IMR-90 (cell line): Measurements from ENCODE around the gene DLGAP4. TPM values are rescaled to one million over a fixed set of nuclear protein-coding genes. Genes with fewer than 3 reads are reported as not detected.

ENCODE experiments used
- ATAC-seq: fragments of 200-7000 bp; cut with Tn5 transposase; 2 replicates; pipeline ENCODE4 v1.9.1; 2020; ENCODE audit warnings: low read depth, mild to moderate bottlenecking, moderate library complexity
- BruUV-seq: library from RNA; stranded (reverse); fragments of 400-500 nt; replicated peaks from 2 replicates; lab custom pipeline; 2021; lab: Mats Ljungman, UMichigan
- CTCF ChIA-PET: fragments of 300-600 bp; formaldehyde crosslinking; extraction: SDS; loops from one replicate; lab custom pipeline; 2021; ENCODE audit warnings: antibody characterized with exemption; lab: Yijun Ruan, JAX
- POLR2A ChIA-PET: fragments of 300-600 bp; sonication (Branson Sonifier 250); formaldehyde crosslinking; loops from one replicate; lab custom pipeline; 2022; ENCODE audit warnings: antibody characterized with exemption; ENCODE audit not compliant: unreplicated experiment; lab: Charles Lee
- DNase-seq: peaks from one replicate; pipeline ENCODE4 v3.0.0; 2013
- H2AFZ ChIP-seq: replicated peaks from 2 replicates; pipeline ENCODE3; 2013; ENCODE audit warnings: low read length, mild to moderate bottlenecking; ENCODE audit not compliant: poor library complexity
- H2AK5ac ChIP-seq: 2 replicates; pipeline ENCODE4 v1.6.1; 2013; ENCODE audit warnings: low read depth, low read length, inconsistent platforms
- H2AK9ac ChIP-seq: replicated peaks from 2 replicates; pipeline ENCODE3; 2013; ENCODE audit warnings: mild to moderate bottlenecking, low read depth, low read length, moderate library complexity; ENCODE audit not compliant: poor library complexity
- H2BK120ac ChIP-seq: 2 replicates; pipeline ENCODE4 v1.6.1; 2013; ENCODE audit warnings: low read depth, low read length, inconsistent platforms
- H2BK15ac ChIP-seq: 3 replicates; pipeline ENCODE4 v1.6.1; 2013; ENCODE audit warnings: low read depth, low read length, inconsistent platforms
- H2BK20ac ChIP-seq: 2 replicates; pipeline ENCODE4 v1.6.1; 2013; ENCODE audit warnings: low read depth, mild to moderate bottlenecking, inconsistent platforms, low read length, moderate library complexity
- H2BK5ac ChIP-seq: 2 replicates; pipeline ENCODE4 v1.6.1; 2013; ENCODE audit warnings: mild to moderate bottlenecking, low read depth, low read length, inconsistent platforms; ENCODE audit not compliant: poor library complexity, severe bottlenecking
- H3K14ac ChIP-seq: replicated peaks from 2 replicates; pipeline ENCODE4 v1.6.1; 2013; ENCODE audit warnings: low read depth, low read length, inconsistent platforms
- H3K18ac ChIP-seq: 2 replicates; pipeline ENCODE4 v1.6.1; 2013; ENCODE audit warnings: low read depth, low read length, control low read depth
- H3K23ac ChIP-seq: 2 replicates; pipeline ENCODE4 v1.6.1; 2013; ENCODE audit warnings: low read depth, low read length, inconsistent platforms
- H3K27ac ChIP-seq: 2 replicates; pipeline ENCODE4 v1.5.1; 2013; ENCODE audit warnings: mild to moderate bottlenecking, control low read depth, low read length; ENCODE audit not compliant: insufficient read depth
- H3K27me3 ChIP-seq: 2 replicates; pipeline ENCODE4 v1.6.1; 2013; ENCODE audit warnings: low read length; ENCODE audit not compliant: control insufficient read depth, insufficient read depth
- H3K36me3 ChIP-seq: 2 replicates; pipeline ENCODE4 v1.6.1; 2013; ENCODE audit warnings: low read length, mixed read lengths; ENCODE audit not compliant: control insufficient read depth, insufficient read depth
- H3K4ac ChIP-seq: 2 replicates; pipeline ENCODE4 v1.6.1; 2013; ENCODE audit warnings: low read depth, low read length, inconsistent platforms
- H3K4me1 ChIP-seq: 2 replicates; pipeline ENCODE4 v1.6.1; 2013; ENCODE audit warnings: low read length, mixed read lengths; ENCODE audit not compliant: control insufficient read depth, insufficient read depth
- H3K4me2 ChIP-seq: 2 replicates; pipeline ENCODE4 v1.6.1; 2013; ENCODE audit warnings: low read depth, mild to moderate bottlenecking, control low read depth, low read length, moderate library complexity
- H3K4me3 ChIP-seq: 2 replicates; pipeline ENCODE4 v1.5.1; 2013; ENCODE audit warnings: low read depth, mild to moderate bottlenecking, control low read depth, low read length, moderate library complexity; ENCODE audit not compliant: insufficient read depth
- H3K56ac ChIP-seq: 2 replicates; pipeline ENCODE4 v1.6.1; 2013; ENCODE audit warnings: low read length, inconsistent platforms; ENCODE audit not compliant: insufficient read depth; ENCODE audit errors: extremely low read depth
- H3K79me1 ChIP-seq, 2 experiments: 2 replicates each; pipeline ENCODE4 v1.6.1; 2013; ENCODE audit warnings: low read length in 2 of 2, inconsistent platforms in 1 of 2, low read depth in 1 of 2
- H3K9ac ChIP-seq: 2 replicates; pipeline ENCODE4 v1.6.1; 2013; ENCODE audit warnings: low read depth, low read length, control low read depth
- H3K9me1 ChIP-seq: 2 replicates; pipeline ENCODE4 v1.6.1; 2013; ENCODE audit warnings: low read length, inconsistent platforms; ENCODE audit not compliant: insufficient read depth
- H3K9me3 ChIP-seq: 2 replicates; pipeline ENCODE4 v1.6.1; 2013; ENCODE audit warnings: low read length; ENCODE audit not compliant: control insufficient read depth, insufficient read depth
- H4K20me1 ChIP-seq: 2 replicates; pipeline ENCODE4 v1.6.1; 2013; ENCODE audit warnings: low read length, inconsistent platforms; ENCODE audit not compliant: insufficient read depth
- H4K5ac ChIP-seq: 2 replicates; pipeline ENCODE4 v1.6.1; 2013; ENCODE audit warnings: mild to moderate bottlenecking, low read depth, low read length, control low read depth
- H4K8ac ChIP-seq, 2 experiments: 2 replicates each; pipeline ENCODE4 v1.6.1; 2013; ENCODE audit warnings: low read depth in 2 of 2, low read length in 2 of 2, control low read depth in 1 of 2, inconsistent platforms in 1 of 2
- H4K91ac ChIP-seq: 2 replicates; pipeline ENCODE4 v1.6.1; 2013; ENCODE audit warnings: low read depth, low read length, inconsistent platforms; ENCODE audit not compliant: insufficient read depth
- BHLHE40 ChIP-seq: fragments of 150-350 bp; IDR thresholded peaks from 2 replicates; pipeline ENCODE4 v1.6.1; 2016; ENCODE audit warnings: mild to moderate bottlenecking, low read depth, low read length
- CEBPB ChIP-seq: IDR thresholded peaks from 2 replicates; pipeline ENCODE4 v1.6.1; 2012; ENCODE audit warnings: low read depth, low read length, improper control_type of control experiment
- CHD1 ChIP-seq: IDR thresholded peaks from 2 replicates; pipeline ENCODE4 v1.6.1; 2012; ENCODE audit warnings: low read depth, low read length, improper control_type of control experiment
- FOS ChIP-seq: fragments of 150-350 bp; IDR thresholded peaks from 2 replicates; pipeline ENCODE4 v1.6.1; 2016; ENCODE audit warnings: low read depth, low read length
- MAFK ChIP-seq: IDR thresholded peaks from 2 replicates; pipeline ENCODE4 v1.6.1; 2012; ENCODE audit warnings: low read depth, low read length, improper control_type of control experiment
- MAZ ChIP-seq: IDR thresholded peaks from 2 replicates; pipeline ENCODE4 v1.6.1; 2012; ENCODE audit warnings: low read depth, mild to moderate bottlenecking, low read length, improper control_type of control experiment, moderate library complexity, borderline replicate concordance
- MXI1 ChIP-seq: IDR thresholded peaks from 2 replicates; pipeline ENCODE4 v1.6.1; 2012; ENCODE audit warnings: low read depth, mild to moderate bottlenecking, low read length, moderate library complexity, borderline replicate concordance
- NFE2L2 ChIP-seq: fragments of 150-350 bp; IDR thresholded peaks from 2 replicates; pipeline ENCODE4 v1.6.1; 2016; ENCODE audit warnings: low read depth, mild to moderate bottlenecking, low read length
- POLR2A ChIP-seq: IDR thresholded peaks from 2 replicates; pipeline ENCODE4 v1.6.1; 2012; ENCODE audit warnings: mild to moderate bottlenecking, low read depth, low read length
- RCOR1 ChIP-seq: IDR thresholded peaks from 2 replicates; pipeline ENCODE4 v1.6.1; 2012; ENCODE audit warnings: mild to moderate bottlenecking, low read length, improper control_type of control experiment; ENCODE audit not compliant: insufficient replicate concordance
- RFX5 ChIP-seq: IDR thresholded peaks from 2 replicates; pipeline ENCODE4 v1.8.0; 2012; ENCODE audit warnings: low read depth, mild to moderate bottlenecking, low read length, moderate library complexity
- SMC3 ChIP-seq: fragments of 150-350 bp; IDR thresholded peaks from 2 replicates; pipeline ENCODE4 v1.6.1; 2016; ENCODE audit warnings: low read depth, mild to moderate bottlenecking, antibody characterized with exemption, low read length, moderate library complexity
- WGBS, 2 experiments: methylation state at CpG; one replicate each; pipeline versions ENCODE4 v1.1.5 to v1.1.7; 2013; ENCODE audit warnings: missing lambda C conversion rate in 2 of 2; ENCODE audit not compliant: insufficient read length in 1 of 2; ENCODE audit errors: extremely low coverage in 2 of 2; 5-methylcytosine and 5-hydroxymethylcytosine counted together
- dilution Hi-C: fragments of 300-500 bp; cut with HindIII; formaldehyde crosslinking; loops from one replicate; pipeline ENCODE4 v1.14.3; 2018; ENCODE audit warnings: low sequenced_read_pairs; ENCODE audit not compliant: unreplicated experiment
- in situ Hi-C: fragments of 300-500 bp; cut with MboI; formaldehyde crosslinking; loops from 3 replicates; pipeline ENCODE4 v1.14.3; 2019; ENCODE audit warnings: low sequenced_read_pairs, inconsistent platforms, mixed read lengths
- intact Hi-C: fragments of 100-400 bp; cut with micrococcal nuclease; formaldehyde crosslinking; loops from 2 replicates; pipeline ENCODE4 v1.10.0; 2022
- polyA plus RNA-seq, 3 experiments: library from polyadenylated mRNA; depleted of rRNA; stranded (reverse); fragments of >200 nt; gene quantifications; 2 replicates each; pipeline ENCODE4 v1.2.3, GENCODE V29; 2012; ENCODE audit warnings: low replicate concordance in 1 of 3
- total RNA-seq: library from RNA; depleted of rRNA; stranded (reverse); fragments of >200 nt; gene quantifications from 2 replicates; pipeline ENCODE4 v1.2.3, GENCODE V29; 2012
- TF ChIP-seq, protein P1 (sequence below): conservative IDR thresholded peaks from 2 replicates; pipeline ENCODE4 v1.5.1; 2012; ENCODE audit warnings: mild to moderate bottlenecking, low read depth, low read length, improper control_type of control experiment
- TF ChIP-seq, protein P2 (sequence below): fragments of 150-350 bp; IDR thresholded peaks from 2 replicates; pipeline ENCODE4 v1.6.1; 2016; ENCODE audit warnings: low read depth, mild to moderate bottlenecking, low read length, moderate library complexity, borderline replicate concordance
- TF ChIP-seq, protein P3 (sequence below): fragments of 150-350 bp; IDR thresholded peaks from 2 replicates; pipeline ENCODE4 v1.6.1; 2017; ENCODE audit warnings: mild to moderate bottlenecking, antibody characterized with exemption, low read length, low read depth

DLGAP4 gene
- total and polyA plus RNA-seq, 2 of the 4 experiments (the other 2 are of a cell fraction): 32.3 to 73.2 TPM

DNA sequence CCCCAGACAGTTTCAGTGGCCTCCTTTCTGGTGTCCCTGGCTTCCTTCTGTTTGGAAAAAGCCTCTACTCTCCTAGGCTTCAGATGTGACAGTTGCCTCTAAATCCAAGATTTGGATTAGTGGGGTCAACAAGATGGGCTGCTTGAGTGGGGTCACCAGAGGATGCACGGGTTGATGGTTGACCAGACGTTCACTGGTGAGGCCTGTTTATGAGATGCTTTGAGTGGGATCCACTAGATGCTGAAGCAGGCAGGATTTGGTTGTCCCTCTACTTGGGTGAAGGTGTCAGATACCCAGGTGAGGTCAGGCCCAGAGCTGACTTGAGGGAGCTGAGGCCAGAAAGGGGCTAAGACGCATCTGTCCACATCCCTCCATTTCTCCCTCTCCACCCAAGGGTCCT, 8.1 kb upstream of the DLGAP4 start:
- Histone ChIP-seq H3K27ac (no peak overlapping the region), H2AFZ (no peak overlapping the region), H2BK15ac (no peak overlapping the region), H2BK20ac (no peak overlapping the region), H3K23ac (no peak overlapping the region), H3K18ac (no peak overlapping the region), H3K14ac (no peak overlapping the region), H4K8ac (no peak overlapping the region), H3K4me2 (no peak overlapping the region), H3K9me3 (no peaks in the 10 kb centered on the region), H3K4me3 (no peak overlapping the region), H3K9me1 (no peaks in the 10 kb centered on the region), H4K5ac (no peak overlapping the region), H2AK9ac (no peak overlapping the region), H2BK120ac (no peak overlapping the region), H3K79me1 (no peaks in the 10 kb centered on the region), H3K4me1 (no peaks in the 10 kb centered on the region), H2AK5ac (no peak overlapping the region), H4K91ac (no peak overlapping the region), H3K4ac (no peak overlapping the region), H2BK5ac (no peak overlapping the region), H4K20me1 (no peaks in the 10 kb centered on the region), H3K36me3 (no peaks in the 10 kb centered on the region), H3K9ac (no peak overlapping the region), H3K56ac (no peak overlapping the region), H3K27me3 (peaks cover 43% of the 10 kb centered on the region)
- ChIA-PET CTCF (no interaction called here), POLR2A (no interaction called here)
- no CpG with 5 or more reads among the region's 3 CpGs for WGBS, 2 experiments
- no peak for ATAC-seq
- in situ Hi-C loops: no loop called here
- DNase-seq: no peak
- intact Hi-C loops: no loop called here
- dilution Hi-C loops: no loop called here
- TF ChIP-seq FOS: no peak
- TF ChIP-seq NFE2L2: no peak
- TF ChIP-seq RFX5: no peak
- TF ChIP-seq SMC3: no peak
- TF ChIP-seq CEBPB: no peak
- no peak for TF ChIP-seq MAFK
- no peak for TF ChIP-seq CHD1
- no peak for TF ChIP-seq POLR2A
- TF ChIP-seq BHLHE40: no peak
- TF ChIP-seq, protein P1, sequence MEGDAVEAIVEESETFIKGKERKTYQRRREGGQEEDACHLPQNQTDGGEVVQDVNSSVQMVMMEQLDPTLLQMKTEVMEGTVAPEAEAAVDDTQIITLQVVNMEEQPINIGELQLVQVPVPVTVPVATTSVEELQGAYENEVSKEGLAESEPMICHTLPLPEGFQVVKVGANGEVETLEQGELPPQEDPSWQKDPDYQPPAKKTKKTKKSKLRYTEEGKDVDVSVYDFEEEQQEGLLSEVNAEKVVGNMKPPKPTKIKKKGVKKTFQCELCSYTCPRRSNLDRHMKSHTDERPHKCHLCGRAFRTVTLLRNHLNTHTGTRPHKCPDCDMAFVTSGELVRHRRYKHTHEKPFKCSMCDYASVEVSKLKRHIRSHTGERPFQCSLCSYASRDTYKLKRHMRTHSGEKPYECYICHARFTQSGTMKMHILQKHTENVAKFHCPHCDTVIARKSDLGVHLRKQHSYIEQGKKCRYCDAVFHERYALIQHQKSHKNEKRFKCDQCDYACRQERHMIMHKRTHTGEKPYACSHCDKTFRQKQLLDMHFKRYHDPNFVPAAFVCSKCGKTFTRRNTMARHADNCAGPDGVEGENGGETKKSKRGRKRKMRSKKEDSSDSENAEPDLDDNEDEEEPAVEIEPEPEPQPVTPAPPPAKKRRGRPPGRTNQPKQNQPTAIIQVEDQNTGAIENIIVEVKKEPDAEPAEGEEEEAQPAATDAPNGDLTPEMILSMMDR: no peak
- TF ChIP-seq RCOR1: no peak
- no peak for TF ChIP-seq MAZ
- TF ChIP-seq MXI1: no peak
- TF ChIP-seq, protein P2, sequence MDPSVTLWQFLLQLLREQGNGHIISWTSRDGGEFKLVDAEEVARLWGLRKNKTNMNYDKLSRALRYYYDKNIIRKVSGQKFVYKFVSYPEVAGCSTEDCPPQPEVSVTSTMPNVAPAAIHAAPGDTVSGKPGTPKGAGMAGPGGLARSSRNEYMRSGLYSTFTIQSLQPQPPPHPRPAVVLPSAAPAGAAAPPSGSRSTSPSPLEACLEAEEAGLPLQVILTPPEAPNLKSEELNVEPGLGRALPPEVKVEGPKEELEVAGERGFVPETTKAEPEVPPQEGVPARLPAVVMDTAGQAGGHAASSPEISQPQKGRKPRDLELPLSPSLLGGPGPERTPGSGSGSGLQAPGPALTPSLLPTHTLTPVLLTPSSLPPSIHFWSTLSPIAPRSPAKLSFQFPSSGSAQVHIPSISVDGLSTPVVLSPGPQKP: no peak
- TF ChIP-seq, protein P3, sequence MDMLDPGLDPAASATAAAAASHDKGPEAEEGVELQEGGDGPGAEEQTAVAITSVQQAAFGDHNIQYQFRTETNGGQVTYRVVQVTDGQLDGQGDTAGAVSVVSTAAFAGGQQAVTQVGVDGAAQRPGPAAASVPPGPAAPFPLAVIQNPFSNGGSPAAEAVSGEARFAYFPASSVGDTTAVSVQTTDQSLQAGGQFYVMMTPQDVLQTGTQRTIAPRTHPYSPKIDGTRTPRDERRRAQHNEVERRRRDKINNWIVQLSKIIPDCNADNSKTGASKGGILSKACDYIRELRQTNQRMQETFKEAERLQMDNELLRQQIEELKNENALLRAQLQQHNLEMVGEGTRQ: no peak
- no TSS peak for BruUV-seq
